DMS79 treated with DMSO at 0.1 percent for 48 hours (cell line): ENCODE results near the gene CALN1.
"Not testable (repeated sequence)": the region's sequence is repeated elsewhere in the genome, so short reads cannot be mapped to it uniquely, and the experiment has no call there.

Source experiments
- DNase-seq: peaks from one replicate; lab custom pipeline; 2025; lab: John Stamatoyannopoulos, UW

Gene CALN1

GRCh38 chr7:71867626-71868025, 544.5 kb downstream of the CALN1 start:
- DNase-seq: no peak

DNA sequence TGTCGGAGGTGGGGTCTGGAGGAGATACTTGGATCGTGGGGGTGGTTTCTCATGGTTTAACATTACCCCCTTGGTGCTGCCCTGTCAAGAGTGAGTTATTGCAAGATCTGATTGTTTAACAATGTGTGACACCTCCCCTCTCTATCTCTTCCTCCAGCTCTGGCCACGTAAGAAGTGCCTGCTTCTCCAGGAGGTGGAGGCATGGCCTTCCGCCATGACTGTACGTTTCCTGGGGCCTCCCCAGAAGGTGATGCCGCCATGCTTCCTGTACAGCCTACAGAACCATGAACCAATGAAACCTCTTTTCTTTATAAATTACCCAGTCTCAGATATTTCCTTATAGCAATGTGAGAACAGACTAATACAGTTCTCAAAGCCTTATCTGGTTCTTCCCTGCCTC, 547.0 kb downstream of the CALN1 start:
- DNase-seq: no peak

- DNase-seq: no peak
Measured at GRCh38 chr7:71864130-71864529, 548.0 kb downstream of the CALN1 start.

- DNase-seq: no peak
Measured at GRCh38 chr7:71860572-71860971, 551.6 kb downstream of the CALN1 start.

- DNase-seq: no peak
Measured at GRCh38 chr7:71857338-71857737, 554.8 kb downstream of the CALN1 start.

DNA sequence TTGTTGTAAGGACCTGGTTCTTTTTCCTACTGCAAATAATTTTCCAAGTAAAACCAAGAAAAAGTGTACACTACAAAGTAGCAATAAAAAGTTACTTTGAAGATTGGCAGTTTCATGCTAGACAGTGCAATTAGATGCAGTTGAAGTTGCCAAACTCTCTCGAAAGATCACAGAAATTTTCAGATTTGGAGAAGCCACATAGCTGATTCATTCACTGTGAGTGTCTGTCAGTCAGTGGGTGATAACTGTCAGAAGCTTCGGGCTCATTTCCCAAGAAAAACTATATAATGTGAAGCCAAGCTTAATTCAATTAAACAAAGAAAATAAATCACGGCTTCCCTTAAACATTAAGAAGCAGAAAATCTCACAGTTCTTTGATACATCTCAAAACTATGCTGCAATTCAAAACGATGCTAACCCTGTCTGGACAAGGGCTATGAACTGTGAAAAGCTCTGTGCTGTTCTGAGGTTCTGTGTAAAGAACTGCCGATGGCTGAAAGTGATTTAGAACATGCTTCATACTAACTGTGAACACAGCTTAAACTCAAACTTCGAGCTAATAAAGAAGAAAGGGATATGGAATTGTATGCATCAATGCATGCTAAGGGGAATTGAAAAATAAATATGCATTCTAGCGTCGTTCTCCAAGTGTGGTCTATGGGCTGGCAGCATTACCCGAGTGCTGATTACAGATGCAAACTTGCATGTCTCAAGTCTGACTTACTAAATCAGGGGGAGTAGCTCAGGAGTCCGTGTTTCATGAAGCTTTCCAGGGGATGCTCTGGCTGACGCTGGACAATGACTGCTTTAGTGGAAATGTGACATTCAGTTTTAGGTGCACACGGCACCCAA, 557.4 kb downstream of the CALN1 start:
- DNase-seq: no peak

- DNase-seq: no peak
Measured at GRCh38 chr7:71851776-71852498, 560.2 kb downstream of the CALN1 start.

DNA sequence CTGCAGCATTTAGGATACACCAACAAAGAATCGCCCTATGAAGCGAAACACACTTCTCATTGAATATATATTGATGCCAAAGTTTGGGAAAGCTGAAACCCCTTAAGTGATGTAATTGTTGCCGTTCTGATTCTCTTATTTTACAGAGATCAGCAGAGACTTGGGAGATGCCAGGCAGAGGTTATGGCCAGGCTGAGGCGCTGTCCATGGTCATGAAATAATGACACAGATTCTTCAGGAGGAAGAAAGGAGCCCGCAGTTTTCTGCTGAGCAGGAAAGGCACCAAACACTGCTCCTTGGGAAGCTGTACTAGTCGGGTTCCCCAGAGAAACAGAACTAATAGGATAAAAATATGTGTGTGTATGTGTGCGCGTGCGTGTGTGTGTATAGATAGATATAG, 566.0 kb downstream of the CALN1 start:
- no peak for DNase-seq

GRCh38 chr7:71843676-71844075, 568.5 kb downstream of the CALN1 start:
- no peak for DNase-seq

- no peak for DNase-seq
Measured at GRCh38 chr7:71842786-71843185, 569.4 kb downstream of the CALN1 start.

DNA sequence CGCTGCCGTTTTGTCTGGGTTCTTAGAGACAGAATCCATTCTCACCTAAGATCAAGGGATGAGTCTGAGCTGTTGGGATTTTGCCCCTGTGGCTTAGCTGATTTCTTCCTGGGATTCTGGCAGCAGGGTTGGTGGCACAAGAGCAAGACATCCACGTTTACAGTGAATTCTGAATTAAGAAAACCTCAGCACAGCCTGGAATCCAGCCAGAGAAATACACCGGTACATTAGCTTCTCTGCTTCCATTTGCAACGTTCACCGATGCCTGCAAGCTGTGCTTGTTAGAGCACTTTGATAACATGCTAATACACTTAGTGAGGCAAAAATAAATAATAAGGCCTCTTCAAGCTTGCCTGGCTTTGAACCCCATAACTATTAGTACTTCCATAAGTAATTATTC, 569.8 kb downstream of the CALN1 start:
- no peak for DNase-seq

GRCh38 chr7:71835056-71835455, 577.1 kb downstream of the CALN1 start:
- no peak for DNase-seq

- DNase-seq: no peak
Measured at GRCh38 chr7:71829515-71829914, 582.6 kb downstream of the CALN1 start.

GRCh38 chr7:71828361-71828760, 583.8 kb downstream of the CALN1 start:
- DNase-seq: no peak

DNA sequence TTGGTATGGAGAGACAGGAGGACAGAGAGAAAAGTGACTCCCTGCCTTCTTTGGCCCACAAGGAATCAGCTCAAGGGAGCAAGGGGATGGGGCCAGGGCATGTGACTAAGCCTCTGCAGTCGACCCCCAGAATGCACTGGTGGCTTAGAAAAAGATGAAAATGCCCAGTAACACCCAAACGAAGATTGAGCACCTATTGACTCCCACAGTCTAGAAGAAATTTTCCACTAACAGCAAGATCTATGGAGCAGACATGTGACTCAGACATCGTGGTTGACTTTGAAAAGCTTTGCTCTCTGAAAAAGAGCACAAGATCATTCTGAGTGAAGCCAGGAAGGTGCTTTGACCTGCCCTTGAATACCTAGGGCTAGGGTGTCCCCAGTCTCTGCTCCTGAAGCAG, 586.0 kb downstream of the CALN1 start:
- no peak for DNase-seq

- DNase-seq: no peak
Measured at GRCh38 chr7:71824006-71824760, 588.0 kb downstream of the CALN1 start.

- DNase-seq: not testable (repeated sequence)
Measured at GRCh38 chr7:71822406-71822805, 589.7 kb downstream of the CALN1 start.

DNA sequence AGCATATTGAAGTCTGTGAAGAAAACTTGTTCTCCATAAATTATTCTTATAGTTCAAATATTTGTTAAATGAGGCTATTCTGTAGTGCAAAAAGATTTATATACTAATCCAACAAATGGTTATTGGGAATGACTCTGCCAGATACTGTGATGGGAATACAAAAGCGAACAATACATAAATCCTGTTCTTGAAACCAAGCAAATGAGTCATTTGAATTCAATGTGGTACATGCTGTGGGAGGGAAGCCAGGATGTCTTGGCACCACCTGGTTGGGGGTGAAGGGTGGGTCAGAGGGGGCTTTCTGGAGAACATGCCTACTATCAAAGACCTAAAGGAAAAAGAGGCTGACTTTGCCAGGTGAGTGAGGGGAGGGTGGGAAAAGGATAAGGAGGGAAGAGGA, 594.2 kb downstream of the CALN1 start:
- DNase-seq: no peak

GRCh38 chr7:71808115-71808514, 604.0 kb downstream of the CALN1 start:
- DNase-seq: no peak

- DNase-seq: no peak
Measured at GRCh38 chr7:71804256-71804655, 607.9 kb downstream of the CALN1 start.

DNA sequence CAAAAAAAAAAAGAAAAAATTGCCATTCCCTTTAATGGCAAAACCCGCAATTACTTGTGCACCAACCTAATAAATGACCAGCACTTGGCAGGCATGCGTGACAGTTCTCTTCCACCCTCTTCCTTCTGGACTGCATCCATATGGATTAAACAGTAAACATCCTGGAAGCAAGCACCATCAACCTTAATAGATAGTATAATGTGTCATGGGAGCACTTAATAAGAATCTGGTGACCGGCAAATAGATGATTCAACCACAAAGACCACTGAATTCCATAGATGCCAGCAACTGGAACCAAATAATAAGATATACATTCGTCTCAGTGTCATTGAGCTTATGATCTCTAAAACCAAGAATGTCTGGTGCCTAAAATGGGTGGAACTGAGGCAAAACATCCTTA, 610.2 kb downstream of the CALN1 start:
- no peak for DNase-seq

- no peak for DNase-seq
Measured at GRCh38 chr7:71800321-71800720, 611.8 kb downstream of the CALN1 start.

DNA sequence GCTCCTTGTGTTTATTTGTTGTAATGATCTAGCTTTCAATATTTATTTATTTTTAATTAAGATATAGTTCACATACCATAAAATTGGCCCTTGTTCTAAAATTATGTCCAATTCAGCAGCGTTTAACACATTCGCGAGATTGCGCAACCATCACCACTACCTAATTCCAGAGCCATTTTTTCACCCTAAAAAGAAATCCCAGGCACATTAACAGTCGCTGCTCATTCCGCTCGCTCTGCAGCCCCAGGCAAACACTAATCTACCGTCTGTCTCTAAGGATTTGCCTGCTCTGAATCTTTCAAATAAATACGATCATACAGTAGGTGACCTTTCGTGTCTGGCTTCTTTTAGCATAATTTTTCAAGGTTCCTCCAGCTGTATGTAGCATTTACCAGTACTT, 616.7 kb downstream of the CALN1 start:
- no peak for DNase-seq
